Fibroblast of villous mesenchyme (primary cell): Measurements from ENCODE around the gene SNX8. TPM values are rescaled to one million over a fixed set of nuclear protein-coding genes. Genes with fewer than 3 reads are reported as not detected.

Experiments used
- DNase-seq: peaks from one replicate; pipeline ENCODE4 v3.0.0-alpha.2; 2010; ENCODE audit warnings: low read depth
- H3K4me3 ChIP-seq: 2 replicates; pipeline ENCODE4 v1.5.1; 2011; ENCODE audit warnings: low read depth, mild to moderate bottlenecking, low read length
- CTCF ChIP-seq: IDR thresholded peaks from 2 replicates; pipeline ENCODE4 v1.5.1; 2012; ENCODE audit warnings: low read depth, mild to moderate bottlenecking, low read length; ENCODE audit not compliant: insufficient read depth
- total RNA-seq: library from RNA; depleted of rRNA; stranded (reverse); fragments of >200 nt; gene quantifications from 2 replicates; pipeline ENCODE4 v1.2.3, GENCODE V29; 2012

SNX8 gene
- total RNA-seq, 1 donor, result 17.7 TPM

- H3K4me3 ChIP-seq, result no peak overlapping the region
- DNase-seq, result no peak
- TF ChIP-seq CTCF, result no peak
Observed at GRCh38 chr7:2230226-2230625, 84.0 kb downstream of the SNX8 start.

GRCh38 chr7:2229467-2229866 lies 84.8 kb downstream of the SNX8 start:
- no peak for TF ChIP-seq CTCF
- no peak for DNase-seq
- no peak overlapping the region for H3K4me3 ChIP-seq

GRCh38 chr7:2228921-2229320 lies 85.3 kb downstream of the SNX8 start:
- DNase-seq, result no peak
- TF ChIP-seq CTCF, result no peak
- H3K4me3 ChIP-seq, result no peak overlapping the region

- no peak for TF ChIP-seq CTCF
- no peak overlapping the region for H3K4me3 ChIP-seq
- DNase-seq, result no peak
Observed at GRCh38 chr7:2227699-2228098, 86.5 kb downstream of the SNX8 start.

- no peak for DNase-seq
- no peak overlapping the region for H3K4me3 ChIP-seq
- no peak for TF ChIP-seq CTCF
Observed at GRCh38 chr7:2225830-2226229, 88.4 kb downstream of the SNX8 start.

- TF ChIP-seq CTCF, result no peak
- no peak for DNase-seq
- no peak overlapping the region for H3K4me3 ChIP-seq
Observed at GRCh38 chr7:2225336-2225735, 88.9 kb downstream of the SNX8 start.

- no peak overlapping the region for H3K4me3 ChIP-seq
- TF ChIP-seq CTCF, result no peak
- DNase-seq, result no peak
Observed at GRCh38 chr7:2224934-2225333, 89.3 kb downstream of the SNX8 start.
